Mucosa of gallbladder (tissue), 1 donor: Measurements from ENCODE around the gene ZNF701. TPM values are rescaled to one million over a fixed set of nuclear protein-coding genes. Genes with fewer than 3 reads are reported as not detected.
"Not testable (repeated sequence)": the region's sequence is repeated elsewhere in the genome, so short reads cannot be mapped to it uniquely, and the experiment has no call there.

ENCODE experiments used
- DNase-seq: peaks from one replicate; pipeline ENCODE4 v3.0.0-alpha.2; 2020; ENCODE audit warnings: low spot score
- total RNA-seq: library from RNA; stranded (reverse); gene quantifications from one replicate; pipeline ENCODE4 v1.2.1, GENCODE V29; 2021
- donor health status: DM: no; HTN: no; CAD: no.

Gene ZNF701
- 30.4 TPM for total RNA-seq

- peak; percentile 97 for DNase-seq
Measured at GRCh38 chr19:52570000-52570861, at the start of gene ZNF701. ZNF701 (plus strand) TSS chr19:52570287; CDS start chr19:52574148, 3,861 bp downstream.

- no peak for DNase-seq
Measured at GRCh38 chr19:52522551-52522950, 47.5 kb upstream of the ZNF701 start.

GRCh38 chr19:52524086-52524485, 46.0 kb upstream of the ZNF701 start:
- DNase-seq: no peak

- peak; percentile 97 for DNase-seq
Measured at GRCh38 chr19:52527134-52527955, 42.7 kb upstream of the ZNF701 start, which contains the start of gene ZNF808. ZNF808 (plus strand) TSS chr19:52527668; CDS start chr19:52543285, 15,617 bp downstream.

GRCh38 chr19:52527956-52528351, 42.1 kb upstream of the ZNF701 start:
- no peak for DNase-seq

- DNase-seq: no peak
Measured at GRCh38 chr19:52532480-52532879, 37.6 kb upstream of the ZNF701 start.

- DNase-seq: no peak
Measured at GRCh38 chr19:52533901-52534300, 36.2 kb upstream of the ZNF701 start.

- DNase-seq: not testable (repeated sequence)
Measured at GRCh38 chr19:52535385-52535770, 34.7 kb upstream of the ZNF701 start.

- peak; percentile 79 for DNase-seq
Measured at GRCh38 chr19:52535771-52536447, 34.2 kb upstream of the ZNF701 start.

- no peak for DNase-seq
Measured at GRCh38 chr19:52536448-52536800, 33.7 kb upstream of the ZNF701 start.

- DNase-seq: not testable (repeated sequence)
Measured at GRCh38 chr19:52538815-52539214, 31.3 kb upstream of the ZNF701 start.

GRCh38 chr19:52541176-52541575, 28.9 kb upstream of the ZNF701 start:
- not testable (repeated sequence) for DNase-seq

- no peak for DNase-seq
Measured at GRCh38 chr19:52541608-52542007, 28.5 kb upstream of the ZNF701 start.

- DNase-seq: not testable (repeated sequence)
Measured at GRCh38 chr19:52542541-52542940, 27.5 kb upstream of the ZNF701 start.

- DNase-seq: no peak
Measured at GRCh38 chr19:52542984-52543664, 27.0 kb upstream of the ZNF701 start.

- DNase-seq: no peak
Measured at GRCh38 chr19:52554216-52554971, 15.7 kb upstream of the ZNF701 start.

GRCh38 chr19:52557231-52557995, 12.7 kb upstream of the ZNF701 start:
- no peak for DNase-seq

GRCh38 chr19:52558732-52559445, 11.2 kb upstream of the ZNF701 start:
- not testable (repeated sequence) for DNase-seq

- not testable (repeated sequence) for DNase-seq
Measured at GRCh38 chr19:52561611-52562010, 8.5 kb upstream of the ZNF701 start.
